ENCODE data around the gene LRCOL1.

The LRCOL1 gene

GRCh38 chr12:132621657-132622435, 11.5 kb upstream of the LRCOL1 start:
- TF ChIP-seq CTCF (IDR thresholded peaks at IDR 0.05; ENCODE audit: control insufficient read depth, extremely low read depth, insufficient read depth): no peak
- H3K4me3 ChIP-seq (ENCODE audit: low read depth, low read length): no peak overlapping the region
- DNase-seq (ENCODE audit: low read depth): no peak

- TF ChIP-seq CTCF (IDR thresholded peaks at IDR 0.05; ENCODE audit: control insufficient read depth, extremely low read depth, insufficient read depth): no peak
- no peak overlapping the region for H3K4me3 ChIP-seq (ENCODE audit: low read depth, low read length)
- DNase-seq (ENCODE audit: low read depth): no peak
Measured at GRCh38 chr12:132620899-132621656, 10.7 kb upstream of the LRCOL1 start.

GRCh38 chr12:132620113-132620898, 9.9 kb upstream of the LRCOL1 start:
- no peak for DNase-seq (ENCODE audit: low read depth)
- no peak for TF ChIP-seq CTCF (IDR thresholded peaks at IDR 0.05; ENCODE audit: control insufficient read depth, extremely low read depth, insufficient read depth)
- no peak overlapping the region for H3K4me3 ChIP-seq (ENCODE audit: low read depth, low read length)

GRCh38 chr12:132619386-132620112, 9.2 kb upstream of the LRCOL1 start:
- no peak for DNase-seq (ENCODE audit: low read depth)
- TF ChIP-seq CTCF (IDR thresholded peaks at IDR 0.05; ENCODE audit: control insufficient read depth, extremely low read depth, insufficient read depth): no peak
- no peak overlapping the region for H3K4me3 ChIP-seq (ENCODE audit: low read depth, low read length)

- DNase-seq (ENCODE audit: low read depth): no peak
- no peak for TF ChIP-seq CTCF (IDR thresholded peaks at IDR 0.05; ENCODE audit: control insufficient read depth, extremely low read depth, insufficient read depth)
- no peak overlapping the region for H3K4me3 ChIP-seq (ENCODE audit: low read depth, low read length)
Measured at GRCh38 chr12:132619071-132619385, 8.6 kb upstream of the LRCOL1 start.

GRCh38 chr12:132618683-132619043, 8.3 kb upstream of the LRCOL1 start, which contains the start of gene P2RX2:
Gene P2RX2, plus strand, starts transcription at chr12:132618776. Its CDS starts 41 bp downstream, at chr12:132618817.
- peak within 1 kb of the TSS; percentile 31 for H3K4me3 ChIP-seq (ENCODE audit: low read depth, low read length)
- no peak for DNase-seq (ENCODE audit: low read depth)
- TF ChIP-seq CTCF (IDR thresholded peaks at IDR 0.05; ENCODE audit: control insufficient read depth, extremely low read depth, insufficient read depth): no peak
